ENCODE data around the gene SHC1.

SHC1 gene

DNA sequence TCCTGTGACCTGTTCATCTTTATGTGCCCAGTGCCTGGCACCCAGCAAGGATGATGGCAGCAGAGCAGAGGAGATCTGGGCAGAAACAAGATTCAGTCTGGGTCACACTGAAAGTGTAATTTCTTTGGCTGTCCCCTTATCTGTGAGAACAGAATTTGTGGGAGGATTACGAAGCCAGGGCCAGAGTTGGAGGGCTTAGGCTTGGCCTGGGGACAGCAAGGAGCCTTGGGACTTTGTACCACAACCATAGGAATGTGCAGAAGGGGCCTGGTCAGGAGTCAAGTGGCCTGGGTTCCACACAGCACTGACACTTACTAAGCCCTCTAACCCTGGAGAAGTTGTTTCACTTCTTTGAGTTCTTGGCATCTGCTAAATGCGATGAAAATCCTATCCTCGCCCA, 46.9 kb downstream of the SHC1 start:
- TF ChIP-seq, protein P1, sequence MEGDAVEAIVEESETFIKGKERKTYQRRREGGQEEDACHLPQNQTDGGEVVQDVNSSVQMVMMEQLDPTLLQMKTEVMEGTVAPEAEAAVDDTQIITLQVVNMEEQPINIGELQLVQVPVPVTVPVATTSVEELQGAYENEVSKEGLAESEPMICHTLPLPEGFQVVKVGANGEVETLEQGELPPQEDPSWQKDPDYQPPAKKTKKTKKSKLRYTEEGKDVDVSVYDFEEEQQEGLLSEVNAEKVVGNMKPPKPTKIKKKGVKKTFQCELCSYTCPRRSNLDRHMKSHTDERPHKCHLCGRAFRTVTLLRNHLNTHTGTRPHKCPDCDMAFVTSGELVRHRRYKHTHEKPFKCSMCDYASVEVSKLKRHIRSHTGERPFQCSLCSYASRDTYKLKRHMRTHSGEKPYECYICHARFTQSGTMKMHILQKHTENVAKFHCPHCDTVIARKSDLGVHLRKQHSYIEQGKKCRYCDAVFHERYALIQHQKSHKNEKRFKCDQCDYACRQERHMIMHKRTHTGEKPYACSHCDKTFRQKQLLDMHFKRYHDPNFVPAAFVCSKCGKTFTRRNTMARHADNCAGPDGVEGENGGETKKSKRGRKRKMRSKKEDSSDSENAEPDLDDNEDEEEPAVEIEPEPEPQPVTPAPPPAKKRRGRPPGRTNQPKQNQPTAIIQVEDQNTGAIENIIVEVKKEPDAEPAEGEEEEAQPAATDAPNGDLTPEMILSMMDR (IDR thresholded peaks at IDR 0.05; ENCODE audit: borderline replicate concordance, insufficient read depth, low read depth, low read length): no peak
- H3K4me3 ChIP-seq (ENCODE audit: low read depth, low read length): no peak overlapping the region

DNA sequence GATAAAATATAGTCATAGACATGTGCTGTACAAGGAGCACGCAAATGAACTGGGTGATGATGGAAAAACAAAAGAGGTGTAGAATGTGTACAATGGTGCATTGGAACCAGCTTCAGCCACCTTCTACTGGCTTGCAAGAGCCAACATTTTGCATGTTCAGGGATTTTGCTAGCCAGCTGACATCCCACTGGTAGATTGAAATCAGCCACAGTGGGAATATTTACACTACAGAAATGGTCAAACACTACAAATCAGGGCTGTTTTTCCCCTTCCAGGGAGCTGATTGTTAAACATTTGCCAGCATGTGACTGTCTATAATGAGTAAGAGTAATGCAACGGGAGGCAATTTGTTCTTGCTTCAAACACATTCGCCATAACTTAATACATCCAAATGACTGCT, 57.3 kb downstream of the SHC1 start:
- TF ChIP-seq, protein P1 (IDR thresholded peaks at IDR 0.05; ENCODE audit: borderline replicate concordance, insufficient read depth, low read depth, low read length): no peak
- H3K4me3 ChIP-seq (ENCODE audit: low read depth, low read length): no peak overlapping the region

DNA sequence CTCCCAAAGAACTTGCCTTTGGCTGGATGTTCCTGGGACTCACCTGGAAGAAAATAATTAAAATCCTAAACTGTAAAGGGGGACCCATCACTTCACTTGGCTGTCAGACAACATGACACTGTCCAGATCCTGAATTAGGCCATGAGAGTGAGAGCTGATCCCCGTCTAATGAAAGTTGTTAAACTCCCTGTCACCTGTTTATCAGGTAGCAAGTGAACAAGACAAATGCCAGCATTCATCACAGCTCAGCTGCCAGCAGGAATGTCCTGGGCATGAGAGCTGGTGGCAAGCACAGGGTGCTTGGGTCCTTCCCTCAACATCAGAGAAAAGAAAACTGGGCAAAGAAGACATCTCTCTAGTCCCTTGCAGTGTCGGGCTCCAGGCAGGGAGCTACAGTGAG, 57.8 kb downstream of the SHC1 start:
- TF ChIP-seq, protein P1 (IDR thresholded peaks at IDR 0.05; ENCODE audit: borderline replicate concordance, insufficient read depth, low read depth, low read length): no peak

More for the DNA sequence above, 57.8 kb downstream of the SHC1 start:
- no peak overlapping the region for H3K4me3 ChIP-seq (ENCODE audit: low read depth, low read length)
